Measurements from ENCODE around the gene GYS1. TPM values are rescaled to one million over a fixed set of nuclear protein-coding genes. Genes with fewer than 3 reads are reported as not detected.
"Not testable (repeated sequence)": the region's sequence is repeated elsewhere in the genome, so short reads cannot be mapped to it uniquely, and the experiment has no call there.

Gene GYS1
- total RNA-seq, 4 donors from 2014 or later, result 110 to 221 (median 126) TPM

- Histone ChIP-seq H3K27ac (no peak overlapping the region), H3K36me3 (peaks cover 0 to 2% of the 10 kb centered on the region in 2 donors), H3K4me3 (no peak overlapping the region), H3K27me3 (peaks cover 6 to 13% (median 12%) of the 10 kb centered on the region in 3 donors), H3K4me1 (peaks cover 0 to 3% of the 10 kb centered on the region in 2 donors), H3K9me3 (no peaks in the 10 kb centered on the region)
- ATAC-seq (no peak), DNase-seq (no peak)
- intact Hi-C loops (cut with DNase I; ENCODE audit: low total_unique reads), result no loop called here
- no peak for TF ChIP-seq CTCF (IDR thresholded peaks at IDR 0.05 in 4 of 5, conservative IDR thresholded peaks at IDR 0.05 in 1 of 5)
- TF ChIP-seq POLR2A (IDR thresholded peaks at IDR 0.05), result no peak
- in situ Hi-C loops (cut with MboI; ENCODE audit: low sequenced_read_pairs in 4 of 4), result no loop called here
Observed at GRCh38 chr19:48928164-48929025, 64.7 kb downstream of the GYS1 start.

- H3K4me3 ChIP-seq; H3K4me1 ChIP-seq; H3K27ac ChIP-seq; H3K36me3 ChIP-seq; H3K9me3 ChIP-seq; intact Hi-C loops (cut with DNase I; ENCODE audit: low total_unique reads); ATAC-seq; DNase-seq; in situ Hi-C loops (cut with MboI; ENCODE audit: low sequenced_read_pairs in 4 of 4): not testable (repeated sequence)
- peaks cover 3 to 10% (median 6%) of the 10 kb centered on the region in 3 donors for H3K27me3 ChIP-seq
Observed at GRCh38 chr19:48927692-48928091, 65.4 kb downstream of the GYS1 start.

DNA sequence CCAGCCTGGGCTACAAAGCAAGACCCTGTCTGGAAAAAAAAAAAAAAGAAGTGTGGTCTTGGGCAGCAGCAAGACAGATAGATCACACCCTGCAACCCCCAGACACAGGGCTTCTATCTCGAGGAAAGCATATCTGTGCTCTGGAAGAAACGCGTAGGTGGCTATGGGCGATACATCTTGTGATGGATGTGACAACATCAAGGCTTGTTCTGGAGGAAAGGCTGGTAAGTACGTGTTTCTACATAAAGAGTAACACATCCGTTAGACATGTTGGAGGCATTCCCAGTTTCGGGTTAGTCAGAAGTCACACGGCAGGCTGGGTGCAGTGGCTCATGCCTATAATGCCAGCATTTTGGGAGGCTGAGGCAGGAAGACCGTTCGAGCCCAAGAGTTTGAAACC, 66.2 kb downstream of the GYS1 start:
- H3K4me3 ChIP-seq, result no peak overlapping the region
- ATAC-seq, result peak; percentile 88 to 94
- H3K9me3 ChIP-seq, result no peaks in the 10 kb centered on the region
- DNase-seq, result peak; percentile 64 to 66
- H3K36me3 ChIP-seq, result peaks cover 0 to 16% of the 10 kb centered on the region in 2 donors
- H3K27me3 ChIP-seq, result peaks cover 0 to 3% (median 0%) of the 10 kb centered on the region in 3 donors
- TF ChIP-seq POLR2A (IDR thresholded peaks at IDR 0.05) (no peak), CTCF (IDR thresholded peaks at IDR 0.05 in 4 of 5, conservative IDR thresholded peaks at IDR 0.05 in 1 of 5) (no peak)
- no peaks in the 10 kb centered on the region for H3K4me1 ChIP-seq
- intact Hi-C loops (cut with DNase I; ENCODE audit: low total_unique reads) (no loop called here), in situ Hi-C loops (cut with MboI; ENCODE audit: low sequenced_read_pairs in 4 of 4) (no loop called here)
- H3K27ac ChIP-seq, result no peak overlapping the region

GRCh38 chr19:48925890-48926289, 67.2 kb downstream of the GYS1 start:
- H3K27me3 ChIP-seq; ATAC-seq; in situ Hi-C loops (cut with MboI; ENCODE audit: low sequenced_read_pairs in 4 of 4); H3K4me3 ChIP-seq; DNase-seq; intact Hi-C loops (cut with DNase I; ENCODE audit: low total_unique reads); H3K27ac ChIP-seq; H3K9me3 ChIP-seq; H3K4me1 ChIP-seq: not testable (repeated sequence)
- H3K36me3 ChIP-seq, result peaks cover 0 to 25% of the 10 kb centered on the region in 2 donors

GRCh38 chr19:48925240-48925843, 67.8 kb downstream of the GYS1 start:
- no peak overlapping the region for H3K4me3 ChIP-seq
- DNase-seq (no peak), ATAC-seq (no peak)
- no peaks in the 10 kb centered on the region for H3K9me3 ChIP-seq
- no peak overlapping the region for H3K27ac ChIP-seq
- intact Hi-C loops (cut with DNase I; ENCODE audit: low total_unique reads), result no loop called here
- no peaks in the 10 kb centered on the region for H3K27me3 ChIP-seq
- H3K4me1 ChIP-seq, result no peaks in the 10 kb centered on the region
- peaks cover 0 to 30% of the 10 kb centered on the region in 2 donors for H3K36me3 ChIP-seq
- TF ChIP-seq CTCF (IDR thresholded peaks at IDR 0.05 in 4 of 5, conservative IDR thresholded peaks at IDR 0.05 in 1 of 5) (no peak), POLR2A (IDR thresholded peaks at IDR 0.05) (no peak)
- in situ Hi-C loops (cut with MboI; ENCODE audit: low sequenced_read_pairs in 4 of 4), result no loop called here

All from gastrocnemius medialis (tissue), 4 donors.